CMK (cell line): ENCODE data around the gene SYCE1.

Experiments
- DNase-seq: peaks from one replicate; pipeline ENCODE4 v3.0.0-alpha.2; 2010; ENCODE audit warnings: low read depth

Gene SYCE1

DNA sequence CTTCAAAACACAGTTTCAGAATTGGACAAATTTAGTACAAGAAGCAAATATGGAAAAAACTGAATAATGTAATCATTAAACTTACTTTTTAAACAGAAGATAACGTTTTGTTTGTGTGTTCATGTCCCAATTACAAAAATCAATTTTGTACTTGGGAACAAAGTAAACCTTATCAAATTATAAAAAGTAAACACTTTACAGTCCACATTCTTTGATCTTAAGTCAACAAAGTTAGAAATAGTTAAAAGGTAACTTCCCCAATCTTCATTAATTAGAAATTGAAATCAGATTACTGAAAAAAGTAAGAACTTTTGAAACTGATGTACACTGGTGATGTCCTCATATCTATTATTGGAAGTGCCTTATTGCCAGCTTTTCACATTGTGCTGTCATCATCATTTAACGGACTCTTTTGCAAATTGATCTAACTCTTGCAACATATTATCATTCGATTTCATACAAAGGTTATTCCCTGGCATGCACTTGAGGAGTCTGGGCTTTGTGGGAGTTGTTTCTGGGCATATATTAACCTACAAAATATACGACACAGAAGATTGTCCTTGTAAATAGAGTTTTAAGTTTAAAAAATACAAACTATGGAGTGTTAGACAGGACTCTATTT, 53.4 kb downstream of the SYCE1 start:
- no peak for DNase-seq

DNA sequence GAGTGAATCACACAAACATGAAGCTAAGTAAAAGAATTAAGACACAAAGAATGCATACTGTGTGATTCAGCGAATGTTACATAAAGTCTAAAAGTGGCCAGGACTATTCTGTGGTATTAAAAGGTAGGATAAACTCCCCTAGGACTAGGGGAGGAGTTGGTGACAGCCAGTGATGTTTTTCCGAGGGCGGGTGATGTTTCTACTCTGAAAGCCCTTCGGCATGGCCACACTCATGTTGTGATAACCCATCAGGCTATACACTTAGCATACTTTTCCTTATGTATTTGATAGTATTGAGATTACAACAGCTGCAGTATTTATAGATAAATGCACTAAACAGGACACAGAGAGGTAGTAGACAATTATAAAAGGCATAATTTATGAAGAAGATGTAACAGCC, 54.0 kb downstream of the SYCE1 start:
- no peak for DNase-seq

DNA sequence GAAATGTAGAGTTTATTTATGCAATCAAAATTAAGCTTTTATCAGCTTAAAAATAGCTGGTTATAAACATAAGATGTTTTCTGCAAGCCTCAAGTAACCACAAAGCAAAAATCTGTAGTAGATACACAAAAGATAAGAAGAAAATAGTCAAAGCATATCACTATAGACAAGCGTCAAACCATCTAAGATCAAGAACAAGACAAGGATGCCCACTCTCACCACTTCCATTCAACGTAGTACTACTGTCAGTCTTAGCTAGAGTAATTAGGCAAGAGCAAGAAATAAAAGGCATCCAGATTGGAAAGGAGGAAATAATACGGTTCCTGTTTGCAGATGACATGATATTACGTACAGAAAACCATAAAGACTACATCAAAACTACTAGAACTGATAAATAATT, 55.7 kb downstream of the SYCE1 start:
- no peak for DNase-seq
